Parathyroid adenoma (tissue), 2 donors: ENCODE results near the gene LAMA2.

Experiments
- H2AFZ ChIP-seq: fragments of 300-600 bp; sonication (generic); one replicate; pipeline ENCODE4 v1.7.0; 2017; ENCODE audit warnings: antibody characterized with exemption, mild to moderate bottlenecking
- H3K27ac ChIP-seq: fragments of 300-600 bp; sonication (generic); one replicate; pipeline ENCODE4 v1.7.0; 2017
- H3K27me3 ChIP-seq: fragments of 300-600 bp; sonication (generic); one replicate; pipeline ENCODE4 v1.7.0; 2017; ENCODE audit warnings: low read length; ENCODE audit not compliant: control insufficient read depth, insufficient read depth
- H3K36me3 ChIP-seq: fragments of 300-600 bp; sonication (generic); one replicate; pipeline ENCODE4 v1.7.0; 2017; ENCODE audit warnings: low read length; ENCODE audit not compliant: control insufficient read depth, insufficient read depth
- H3K4me1 ChIP-seq: fragments of 300-600 bp; sonication (generic); one replicate; pipeline ENCODE4 v1.7.0; 2017; ENCODE audit warnings: control low read depth
- H3K4me2 ChIP-seq: fragments of 300-600 bp; sonication (generic); one replicate; pipeline ENCODE4 v1.7.0; 2017; ENCODE audit warnings: low read length
- H3K4me3 ChIP-seq: fragments of 300-600 bp; sonication (generic); one replicate; pipeline ENCODE4 v1.7.0; 2017; ENCODE audit warnings: low read depth, low read length
- H3K79me2 ChIP-seq: fragments of 300-600 bp; sonication (generic); one replicate; pipeline ENCODE4 v1.7.0; 2017; ENCODE audit warnings: control low read depth
- H3K9ac ChIP-seq: fragments of 300-600 bp; sonication (generic); one replicate; pipeline ENCODE4 v1.7.0; 2017; ENCODE audit warnings: mild to moderate bottlenecking
- H3K9me3 ChIP-seq: fragments of 300-600 bp; sonication (generic); one replicate; pipeline ENCODE4 v1.7.0; 2017; ENCODE audit warnings: low read length; ENCODE audit not compliant: control insufficient read depth
- TF ChIP-seq, protein P1 (sequence below): fragments of 300-600 bp; sonication (generic); IDR thresholded peaks from one replicate; pipeline ENCODE4 v1.7.0; 2017; ENCODE audit warnings: antibody characterized with exemption, mild to moderate bottlenecking
- donor health status: primary hyperparathyroidism.

Gene LAMA2

DNA sequence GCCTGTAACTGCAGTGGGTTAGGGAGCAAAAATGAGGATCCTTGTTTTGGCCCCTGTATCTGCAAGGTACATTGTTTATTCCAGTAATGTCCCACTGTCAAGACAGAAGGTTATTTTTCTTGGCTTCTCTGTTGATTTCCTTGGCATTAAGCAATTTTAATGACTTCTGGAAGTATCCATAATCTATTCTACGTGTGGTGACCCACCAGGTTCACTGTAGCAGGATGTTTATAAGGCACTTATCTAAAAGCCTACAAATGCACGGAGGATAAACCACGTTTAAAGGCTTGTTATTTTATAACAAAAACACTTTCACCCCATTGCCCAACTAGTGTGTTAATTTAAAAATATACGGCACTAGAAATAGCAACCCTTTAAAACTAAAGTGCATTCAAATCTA lies 294.9 kb downstream of the LAMA2 start:
- no peaks in the 10 kb centered on the region for H3K79me2 ChIP-seq
- H3K36me3 ChIP-seq, result no peaks in the 10 kb centered on the region
- TF ChIP-seq, protein P1, sequence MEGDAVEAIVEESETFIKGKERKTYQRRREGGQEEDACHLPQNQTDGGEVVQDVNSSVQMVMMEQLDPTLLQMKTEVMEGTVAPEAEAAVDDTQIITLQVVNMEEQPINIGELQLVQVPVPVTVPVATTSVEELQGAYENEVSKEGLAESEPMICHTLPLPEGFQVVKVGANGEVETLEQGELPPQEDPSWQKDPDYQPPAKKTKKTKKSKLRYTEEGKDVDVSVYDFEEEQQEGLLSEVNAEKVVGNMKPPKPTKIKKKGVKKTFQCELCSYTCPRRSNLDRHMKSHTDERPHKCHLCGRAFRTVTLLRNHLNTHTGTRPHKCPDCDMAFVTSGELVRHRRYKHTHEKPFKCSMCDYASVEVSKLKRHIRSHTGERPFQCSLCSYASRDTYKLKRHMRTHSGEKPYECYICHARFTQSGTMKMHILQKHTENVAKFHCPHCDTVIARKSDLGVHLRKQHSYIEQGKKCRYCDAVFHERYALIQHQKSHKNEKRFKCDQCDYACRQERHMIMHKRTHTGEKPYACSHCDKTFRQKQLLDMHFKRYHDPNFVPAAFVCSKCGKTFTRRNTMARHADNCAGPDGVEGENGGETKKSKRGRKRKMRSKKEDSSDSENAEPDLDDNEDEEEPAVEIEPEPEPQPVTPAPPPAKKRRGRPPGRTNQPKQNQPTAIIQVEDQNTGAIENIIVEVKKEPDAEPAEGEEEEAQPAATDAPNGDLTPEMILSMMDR, result no peak
- H3K27me3 ChIP-seq, result no peaks in the 10 kb centered on the region
- no peaks in the 10 kb centered on the region for H3K4me1 ChIP-seq
- no peak overlapping the region for H3K4me2 ChIP-seq
- H2AFZ ChIP-seq, result no peak overlapping the region
- H3K4me3 ChIP-seq, result no peak overlapping the region
- no peaks in the 10 kb centered on the region for H3K9me3 ChIP-seq
- H3K9ac ChIP-seq, result no peak overlapping the region
- no peak overlapping the region for H3K27ac ChIP-seq

DNA sequence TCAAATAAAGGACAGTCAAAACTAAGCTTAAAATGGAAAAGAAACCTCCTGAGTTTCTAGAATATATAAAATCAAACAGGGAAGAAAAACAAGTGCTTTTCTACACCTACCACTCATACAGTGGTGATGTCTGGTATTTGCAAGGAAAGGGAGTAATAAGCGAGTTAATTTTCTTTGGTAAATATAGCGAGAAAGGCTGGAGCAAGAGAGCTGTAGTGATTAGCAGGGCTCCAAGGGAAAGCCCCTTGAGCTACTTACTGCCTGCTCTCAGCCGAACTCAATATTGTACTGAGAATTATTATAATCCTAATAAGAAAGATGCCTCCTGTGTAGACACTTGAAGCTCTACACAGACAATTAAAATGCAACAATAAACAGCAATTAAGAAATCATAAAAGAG lies 296.3 kb downstream of the LAMA2 start:
- Histone ChIP-seq H2AFZ (no peak overlapping the region), H3K27ac (no peak overlapping the region), H3K4me1 (no peaks in the 10 kb centered on the region), H3K4me2 (no peak overlapping the region), H3K4me3 (no peak overlapping the region), H3K9me3 (no peaks in the 10 kb centered on the region), H3K79me2 (no peaks in the 10 kb centered on the region), H3K9ac (no peak overlapping the region), H3K27me3 (no peaks in the 10 kb centered on the region), H3K36me3 (no peaks in the 10 kb centered on the region)
- TF ChIP-seq, protein P1, result no peak

DNA sequence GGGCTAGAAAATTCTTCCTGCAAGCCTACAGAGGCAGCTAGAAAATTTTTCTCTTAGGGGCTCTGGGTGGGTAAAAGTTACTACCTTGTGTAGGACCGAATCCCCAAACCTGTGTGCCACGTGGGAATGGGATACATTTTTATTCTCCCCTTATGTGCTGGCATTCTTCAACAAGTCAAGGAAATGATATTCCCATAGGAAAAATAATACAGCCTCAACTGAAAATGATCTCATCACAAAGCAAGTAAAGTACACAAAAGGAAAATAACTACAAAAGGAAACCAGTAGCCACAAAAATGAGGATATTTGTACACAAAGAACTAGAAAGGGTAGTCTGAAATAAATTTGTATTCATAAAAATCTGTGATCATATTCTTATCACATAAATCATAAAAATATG lies 298.1 kb downstream of the LAMA2 start:
- no peak overlapping the region for H3K4me3 ChIP-seq
- H3K4me1 ChIP-seq, result no peaks in the 10 kb centered on the region
- H3K27me3 ChIP-seq, result no peaks in the 10 kb centered on the region
- TF ChIP-seq, protein P1, result no peak
- H3K9ac ChIP-seq, result no peak overlapping the region
- no peaks in the 10 kb centered on the region for H3K36me3 ChIP-seq
- H3K4me2 ChIP-seq, result no peak overlapping the region
- H3K27ac ChIP-seq, result no peak overlapping the region
- no peaks in the 10 kb centered on the region for H3K79me2 ChIP-seq
- H3K9me3 ChIP-seq, result no peaks in the 10 kb centered on the region
- H2AFZ ChIP-seq, result no peak overlapping the region

DNA sequence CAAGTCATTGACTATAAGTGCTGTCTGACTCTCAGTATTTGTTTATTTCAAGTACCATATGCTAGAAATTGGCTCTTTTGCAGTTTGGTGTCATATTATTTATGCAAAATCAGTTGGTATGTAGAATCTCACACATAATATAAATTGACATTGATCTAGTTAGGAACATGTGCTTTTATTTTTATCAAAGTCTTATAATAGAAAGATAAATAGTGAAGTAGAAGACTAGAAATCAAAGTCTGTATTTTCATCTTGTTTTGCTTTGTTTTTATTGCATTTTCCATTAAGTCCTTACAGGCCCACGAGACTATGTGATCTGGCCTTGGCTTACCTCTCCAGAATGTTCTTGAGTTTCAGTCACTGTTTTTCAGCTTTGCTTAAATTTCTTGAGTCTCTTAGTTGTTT lies 300.3 kb downstream of the LAMA2 start:
- Histone ChIP-seq H3K27ac (no peak overlapping the region), H2AFZ (no peak overlapping the region), H3K79me2 (no peaks in the 10 kb centered on the region), H3K9me3 (no peaks in the 10 kb centered on the region), H3K27me3 (no peaks in the 10 kb centered on the region), H3K9ac (no peak overlapping the region), H3K36me3 (no peaks in the 10 kb centered on the region), H3K4me1 (no peaks in the 10 kb centered on the region), H3K4me2 (no peak overlapping the region), H3K4me3 (no peak overlapping the region)
- TF ChIP-seq, protein P1, result no peak

DNA sequence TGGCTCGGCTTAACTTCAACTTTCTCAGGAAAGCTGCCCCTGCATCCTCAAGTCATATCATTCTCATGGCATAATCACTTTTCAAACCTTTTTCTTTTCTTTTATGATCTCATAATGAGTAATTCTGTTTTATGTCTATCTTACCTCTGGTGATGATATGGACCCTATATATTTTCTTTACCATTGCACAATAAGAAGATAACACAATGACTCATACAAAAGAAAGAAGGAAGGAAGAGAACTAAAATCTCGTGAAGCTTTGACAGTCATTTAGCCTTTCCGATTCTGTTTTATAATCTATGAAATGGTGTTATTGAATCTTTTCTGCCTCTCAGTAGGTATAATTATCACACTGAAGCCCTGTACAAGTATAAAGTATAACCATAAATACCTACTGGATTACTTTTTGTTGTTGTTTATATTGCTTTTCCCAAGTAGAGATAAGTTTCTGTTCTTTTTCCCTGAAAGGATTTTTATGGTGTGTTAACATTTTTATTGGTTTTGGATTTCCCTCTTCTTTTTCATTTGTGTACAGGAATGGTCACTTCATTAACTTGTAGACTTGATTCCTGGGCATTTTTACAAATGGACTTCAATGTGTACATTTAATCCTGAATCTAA lies 300.9 kb downstream of the LAMA2 start:
- no peaks in the 10 kb centered on the region for H3K79me2 ChIP-seq
- TF ChIP-seq, protein P1, result no peak
- H3K4me3 ChIP-seq, result no peak overlapping the region
- H3K9ac ChIP-seq, result no peak overlapping the region
- no peak overlapping the region for H3K27ac ChIP-seq
- H3K36me3 ChIP-seq, result no peaks in the 10 kb centered on the region
- H3K4me2 ChIP-seq, result no peak overlapping the region
- no peaks in the 10 kb centered on the region for H3K4me1 ChIP-seq
- H3K27me3 ChIP-seq, result no peaks in the 10 kb centered on the region
- no peak overlapping the region for H2AFZ ChIP-seq
- H3K9me3 ChIP-seq, result no peaks in the 10 kb centered on the region
